ENCODE data around the gene CHKA. TPM values are rescaled to one million over a fixed set of nuclear protein-coding genes. Genes with fewer than 3 reads are reported as not detected.
A peak's percentile ranks its signal among the peaks of the same experiment; 100 is the strongest.

Gene CHKA
- total and polyA plus RNA-seq, 9 of the 15 experiments (the other 6 are each of a cell fraction or from before 2014, with no cell fraction given) = 3.6 to 37.0 (median 30.2) TPM

DNA sequence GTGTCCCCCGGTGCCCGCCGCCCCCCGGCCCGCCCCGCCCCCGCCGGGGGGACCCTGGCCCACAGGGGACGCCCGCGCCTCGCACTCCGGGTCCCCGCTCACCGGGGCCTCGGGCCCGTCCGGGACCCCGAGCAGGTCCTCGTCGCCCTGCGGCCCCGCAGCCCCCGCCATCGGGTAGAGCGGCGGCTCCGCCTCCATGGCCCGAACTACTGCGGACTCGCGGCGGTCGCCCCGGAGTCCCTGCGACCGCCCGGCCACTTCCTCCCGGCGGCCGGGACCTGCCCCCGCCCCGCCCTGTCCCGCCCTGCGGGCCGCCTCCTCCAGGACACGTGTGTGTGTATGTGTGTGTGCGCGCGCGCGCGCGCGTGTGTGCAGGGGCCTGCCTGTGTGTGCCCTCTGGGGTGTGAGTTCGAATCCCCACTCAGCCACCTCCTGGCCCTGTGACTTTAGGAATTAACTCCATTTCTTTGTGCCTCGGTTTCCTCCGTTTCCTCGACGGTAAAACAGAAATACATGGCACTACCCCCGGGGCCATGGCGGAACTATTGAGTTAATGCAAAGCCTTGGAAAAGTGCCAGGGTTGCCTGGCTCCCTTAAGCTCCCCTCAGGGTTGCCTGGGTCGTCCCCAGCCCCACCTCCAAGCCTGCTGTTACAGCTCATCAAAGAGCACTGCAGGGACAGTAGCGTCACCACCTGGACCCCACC lies 117.2 kb downstream of the CHKA start, which contains the start of gene UNC93B1 (continued):
- TF ChIP-seq NRF1 (conservative IDR thresholded peaks at IDR 0.05 in 1 of 2, IDR thresholded peaks at IDR 0.05 in 1 of 2) (peak; percentile 89 to 91), HNRNPL (IDR thresholded peaks at IDR 0.05; ENCODE audit: low read depth, low read length) (no peak), ZNF695 (CRISPR knock-in tag; IDR thresholded peaks at IDR 0.05) (no peak), NFRKB (IDR thresholded peaks at IDR 0.05; ENCODE audit: low read depth) (no peak), SP2 (IDR thresholded peaks at IDR 0.05; ENCODE audit: extremely low read depth, low read depth, low read length, poor library complexity, severe bottlenecking) (no peak), KAT2B (IDR thresholded peaks at IDR 0.05; ENCODE audit: low read depth, low read length) (no peak), NR2C1 (IDR thresholded peaks at IDR 0.05) (no peak), NR2C1 (tag; IDR thresholded peaks at IDR 0.05) (no peak), MTA3 (IDR thresholded peaks at IDR 0.05; ENCODE audit: borderline replicate concordance) (0 out of 2 replicates have a peak, but pooled peaks have one; percentile 42), ZNF232 (CRISPR knock-in tag; IDR thresholded peaks at IDR 0.05) (no peak), ZNF184 (CRISPR knock-in tag; IDR thresholded peaks at IDR 0.05) (no peak), HNRNPLL (IDR thresholded peaks at IDR 0.05; ENCODE audit: low read depth, low read length, poor library complexity, severe bottlenecking) (no peak)
- TF ChIP-seq, protein P1, sequence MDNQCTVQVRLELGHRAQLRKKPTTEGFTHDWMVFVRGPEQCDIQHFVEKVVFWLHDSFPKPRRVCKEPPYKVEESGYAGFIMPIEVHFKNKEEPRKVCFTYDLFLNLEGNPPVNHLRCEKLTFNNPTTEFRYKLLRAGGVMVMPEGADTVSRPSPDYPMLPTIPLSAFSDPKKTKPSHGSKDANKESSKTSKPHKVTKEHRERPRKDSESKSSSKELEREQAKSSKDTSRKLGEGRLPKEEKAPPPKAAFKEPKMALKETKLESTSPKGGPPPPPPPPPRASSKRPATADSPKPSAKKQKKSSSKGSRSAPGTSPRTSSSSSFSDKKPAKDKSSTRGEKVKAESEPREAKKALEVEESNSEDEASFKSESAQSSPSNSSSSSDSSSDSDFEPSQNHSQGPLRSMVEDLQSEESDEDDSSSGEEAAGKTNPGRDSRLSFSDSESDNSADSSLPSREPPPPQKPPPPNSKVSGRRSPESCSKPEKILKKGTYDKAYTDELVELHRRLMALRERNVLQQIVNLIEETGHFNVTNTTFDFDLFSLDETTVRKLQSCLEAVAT (IDR thresholded peaks at IDR 0.05) = no peak
- TF ChIP-seq, protein P2, sequence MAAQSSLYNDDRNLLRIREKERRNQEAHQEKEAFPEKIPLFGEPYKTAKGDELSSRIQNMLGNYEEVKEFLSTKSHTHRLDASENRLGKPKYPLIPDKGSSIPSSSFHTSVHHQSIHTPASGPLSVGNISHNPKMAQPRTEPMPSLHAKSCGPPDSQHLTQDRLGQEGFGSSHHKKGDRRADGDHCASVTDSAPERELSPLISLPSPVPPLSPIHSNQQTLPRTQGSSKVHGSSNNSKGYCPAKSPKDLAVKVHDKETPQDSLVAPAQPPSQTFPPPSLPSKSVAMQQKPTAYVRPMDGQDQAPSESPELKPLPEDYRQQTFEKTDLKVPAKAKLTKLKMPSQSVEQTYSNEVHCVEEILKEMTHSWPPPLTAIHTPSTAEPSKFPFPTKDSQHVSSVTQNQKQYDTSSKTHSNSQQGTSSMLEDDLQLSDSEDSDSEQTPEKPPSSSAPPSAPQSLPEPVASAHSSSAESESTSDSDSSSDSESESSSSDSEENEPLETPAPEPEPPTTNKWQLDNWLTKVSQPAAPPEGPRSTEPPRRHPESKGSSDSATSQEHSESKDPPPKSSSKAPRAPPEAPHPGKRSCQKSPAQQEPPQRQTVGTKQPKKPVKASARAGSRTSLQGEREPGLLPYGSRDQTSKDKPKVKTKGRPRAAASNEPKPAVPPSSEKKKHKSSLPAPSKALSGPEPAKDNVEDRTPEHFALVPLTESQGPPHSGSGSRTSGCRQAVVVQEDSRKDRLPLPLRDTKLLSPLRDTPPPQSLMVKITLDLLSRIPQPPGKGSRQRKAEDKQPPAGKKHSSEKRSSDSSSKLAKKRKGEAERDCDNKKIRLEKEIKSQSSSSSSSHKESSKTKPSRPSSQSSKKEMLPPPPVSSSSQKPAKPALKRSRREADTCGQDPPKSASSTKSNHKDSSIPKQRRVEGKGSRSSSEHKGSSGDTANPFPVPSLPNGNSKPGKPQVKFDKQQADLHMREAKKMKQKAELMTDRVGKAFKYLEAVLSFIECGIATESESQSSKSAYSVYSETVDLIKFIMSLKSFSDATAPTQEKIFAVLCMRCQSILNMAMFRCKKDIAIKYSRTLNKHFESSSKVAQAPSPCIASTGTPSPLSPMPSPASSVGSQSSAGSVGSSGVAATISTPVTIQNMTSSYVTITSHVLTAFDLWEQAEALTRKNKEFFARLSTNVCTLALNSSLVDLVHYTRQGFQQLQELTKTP (IDR thresholded peaks at IDR 0.05; ENCODE audit: low read depth in 1 of 2, partially characterized antibody in 2 of 2) = no peak
- TF ChIP-seq, protein P3, sequence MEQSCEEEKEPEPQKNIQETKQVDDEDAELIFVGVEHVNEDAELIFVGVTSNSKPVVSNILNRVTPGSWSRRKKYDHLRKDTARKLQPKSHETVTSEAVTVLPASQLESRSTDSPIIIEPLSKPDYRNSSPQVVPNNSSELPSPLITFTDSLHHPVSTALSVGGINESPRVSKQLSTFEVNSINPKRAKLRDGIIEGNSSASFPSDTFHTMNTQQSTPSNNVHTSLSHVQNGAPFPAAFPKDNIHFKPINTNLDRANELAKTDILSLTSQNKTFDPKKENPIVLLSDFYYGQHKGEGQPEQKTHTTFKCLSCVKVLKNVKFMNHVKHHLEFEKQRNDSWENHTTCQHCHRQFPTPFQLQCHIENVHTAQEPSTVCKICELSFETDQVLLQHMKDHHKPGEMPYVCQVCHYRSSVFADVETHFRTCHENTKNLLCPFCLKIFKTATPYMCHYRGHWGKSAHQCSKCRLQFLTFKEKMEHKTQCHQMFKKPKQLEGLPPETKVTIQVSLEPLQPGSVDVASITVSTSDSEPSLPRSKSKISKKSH (CRISPR knock-in tag; IDR thresholded peaks at IDR 0.05) = no peak
- TF ChIP-seq, protein P4, sequence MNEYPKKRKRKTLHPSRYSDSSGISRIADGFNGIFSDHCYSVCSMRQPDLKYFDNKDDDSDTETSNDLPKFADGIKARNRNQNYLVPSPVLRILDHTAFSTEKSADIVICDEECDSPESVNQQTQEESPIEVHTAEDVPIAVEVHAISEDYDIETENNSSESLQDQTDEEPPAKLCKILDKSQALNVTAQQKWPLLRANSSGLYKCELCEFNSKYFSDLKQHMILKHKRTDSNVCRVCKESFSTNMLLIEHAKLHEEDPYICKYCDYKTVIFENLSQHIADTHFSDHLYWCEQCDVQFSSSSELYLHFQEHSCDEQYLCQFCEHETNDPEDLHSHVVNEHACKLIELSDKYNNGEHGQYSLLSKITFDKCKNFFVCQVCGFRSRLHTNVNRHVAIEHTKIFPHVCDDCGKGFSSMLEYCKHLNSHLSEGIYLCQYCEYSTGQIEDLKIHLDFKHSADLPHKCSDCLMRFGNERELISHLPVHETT (CRISPR knock-in tag; conservative IDR thresholded peaks at IDR 0.05 in 1 of 2, IDR thresholded peaks at IDR 0.05 in 1 of 2) = peak in 1 of 2 experiments; percentile 60; a peak in 1 of 4 replicates
- TF ChIP-seq, protein P5, sequence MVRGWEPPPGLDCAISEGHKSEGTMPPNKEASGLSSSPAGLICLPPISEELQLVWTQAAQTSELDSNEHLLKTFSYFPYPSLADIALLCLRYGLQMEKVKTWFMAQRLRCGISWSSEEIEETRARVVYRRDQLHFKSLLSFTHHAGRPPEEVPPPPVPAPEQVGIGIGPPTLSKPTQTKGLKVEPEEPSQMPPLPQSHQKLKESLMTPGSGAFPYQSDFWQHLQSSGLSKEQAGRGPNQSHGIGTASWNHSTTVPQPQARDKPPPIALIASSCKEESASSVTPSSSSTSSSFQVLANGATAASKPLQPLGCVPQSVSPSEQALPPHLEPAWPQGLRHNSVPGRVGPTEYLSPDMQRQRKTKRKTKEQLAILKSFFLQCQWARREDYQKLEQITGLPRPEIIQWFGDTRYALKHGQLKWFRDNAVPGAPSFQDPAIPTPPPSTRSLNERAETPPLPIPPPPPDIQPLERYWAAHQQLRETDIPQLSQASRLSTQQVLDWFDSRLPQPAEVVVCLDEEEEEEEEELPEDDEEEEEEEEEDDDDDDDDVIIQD (CRISPR knock-in tag; IDR thresholded peaks at IDR 0.05) = no peak
